Psoas muscle (tissue), 8 donors: ENCODE measurements around the gene C12orf75. TPM values are rescaled to one million over a fixed set of nuclear protein-coding genes. Genes with fewer than 3 reads are reported as not detected.

Source experiments
- ATAC-seq, 4 donors: fragments of 200-7000 bp; cut with Tn5 transposase; one replicate each; pipeline ENCODE4 v1.9.1; 2020; ENCODE audit warnings: moderate library complexity in 3 of 4, mild to moderate bottlenecking in 2 of 4
- DNase-seq, 2 donors: peaks; one replicate each; pipeline ENCODE4 v3.0.0-alpha.2; 2020
- H3K27ac ChIP-seq: fragments of 200-600 bp; one replicate; pipeline ENCODE4 v1.8.0; 2022
- H3K27me3 ChIP-seq, 3 donors: fragments of 200-600 bp in 1 of 3; one replicate each; pipeline versions ENCODE4 v1.6.1 to v1.8.0; 2013 to 2022; ENCODE audit warnings: low read length in 2 of 3, mild to moderate bottlenecking in 2 of 3, moderate library complexity in 1 of 3; ENCODE audit not compliant: insufficient read depth in 3 of 3
- H3K36me3 ChIP-seq, 2 donors: fragments of 200-600 bp in 1 of 2; one replicate each; pipeline versions ENCODE4 v1.6.1 to v1.8.0; 2013 to 2022; ENCODE audit warnings: low read depth in 1 of 2, mild to moderate bottlenecking in 1 of 2, moderate library complexity in 1 of 2; ENCODE audit not compliant: insufficient read depth in 1 of 2
- H3K4me1 ChIP-seq: fragments of 200-600 bp; one replicate; pipeline ENCODE4 v1.8.0; 2022
- H3K4me3 ChIP-seq: fragments of 200-600 bp; one replicate; pipeline ENCODE4 v1.8.0; 2022; ENCODE audit warnings: mild to moderate bottlenecking
- H3K9me3 ChIP-seq: fragments of 200-600 bp; one replicate; pipeline ENCODE4 v1.8.0; 2022
- WGBS, 3 donors: extraction: QIAGEN DNeasy Blood & Tissue Kit; methylation state at CpG; one replicate each; pipeline versions ENCODE4 v1.1.6 to v1.1.7; 2013; 5-methylcytosine and 5-hydroxymethylcytosine counted together
- intact Hi-C, 2 donors: fragments of 100-400 bp; cut with DNase I; formaldehyde crosslinking; loops; one replicate each; pipeline versions ENCODE4 v1.11.0 to v1.14.2; 2022
- long read RNA-seq, 2 donors: library from polyadenylated mRNA; unstranded; transcript quantifications; one replicate each; pipeline ENCODE4 v2.0.0, GENCODE V29; 2021
- polyA plus RNA-seq, 3 donors: library from polyadenylated mRNA; stranded (reverse); fragments of 200-250 nt; gene quantifications; one replicate each; pipeline ENCODE4 v1.2.3, GENCODE V29; 2013
- total RNA-seq, 4 donors: library from RNA; stranded (reverse); fragmentation: NEBNext Ultra II Directional in 2 of 4; extraction: Animal tissue kit (Norgen Biotek cat#: 25700) in 2 of 4; gene quantifications; one replicate each; pipeline versions ENCODE4 v1.2.1 to v1.2.4, GENCODE V29; 2021 to 2023
- TF ChIP-seq, protein P1 (sequence below): fragments of 200-600 bp; IDR thresholded peaks from one replicate; pipeline ENCODE4 v1.8.0; 2022; ENCODE audit warnings: antibody characterized with exemption
- donor health status: healthy with polysubstance abuse.
- donor health status: DM: no; HTN: no; CAD: no; lungs with moderate emphysema.
- donor health status: Bipolar disorder and iron deficiency.
- donor health status: healthy.
- donor health status: DM: yes; HTN: yes; CAD: no.
- donor health status: DM: no; HTN: no; CAD: no.
- donor health status: DM: no; HTN: no; CAD: no.
- donor health status: DM: yes; HTN: yes; CAD: no.

The C12orf75 gene
- total RNA-seq: 100 to 1,000 TPM in 2 of 4 donors, 10 to 100 TPM in 2; 31.1 to 228 (median 146) TPM
- 10 to 100 TPM; 25.6 to 84.9 (median 43.0) TPM for polyA plus RNA-seq
- long read RNA-seq, donor 1, transcript C12orf75-201 (6 exons, 1,366 nt): major isoform, 13 of 15 reads
- long read RNA-seq, donor 1, partial matches to known transcripts: 0 of 15 reads
- long read RNA-seq, donor 1, other reads (novel, unspliced or antisense): 0 of 15 reads
- long read RNA-seq, donor 2, transcript C12orf75-201 (6 exons, 1,366 nt): major isoform, 96 of 109 reads
- long read RNA-seq, donor 2, transcript C12orf75-203 (5 exons, 802 nt): minor isoform, 7 of 109 reads
- long read RNA-seq, donor 2, partial matches to known transcripts: 1 of 109 reads
- long read RNA-seq, donor 2, other reads (novel, unspliced or antisense): 5 of 109 reads

- no peaks in the 10 kb centered on the region for H3K36me3 ChIP-seq
- TF ChIP-seq, protein P1, sequence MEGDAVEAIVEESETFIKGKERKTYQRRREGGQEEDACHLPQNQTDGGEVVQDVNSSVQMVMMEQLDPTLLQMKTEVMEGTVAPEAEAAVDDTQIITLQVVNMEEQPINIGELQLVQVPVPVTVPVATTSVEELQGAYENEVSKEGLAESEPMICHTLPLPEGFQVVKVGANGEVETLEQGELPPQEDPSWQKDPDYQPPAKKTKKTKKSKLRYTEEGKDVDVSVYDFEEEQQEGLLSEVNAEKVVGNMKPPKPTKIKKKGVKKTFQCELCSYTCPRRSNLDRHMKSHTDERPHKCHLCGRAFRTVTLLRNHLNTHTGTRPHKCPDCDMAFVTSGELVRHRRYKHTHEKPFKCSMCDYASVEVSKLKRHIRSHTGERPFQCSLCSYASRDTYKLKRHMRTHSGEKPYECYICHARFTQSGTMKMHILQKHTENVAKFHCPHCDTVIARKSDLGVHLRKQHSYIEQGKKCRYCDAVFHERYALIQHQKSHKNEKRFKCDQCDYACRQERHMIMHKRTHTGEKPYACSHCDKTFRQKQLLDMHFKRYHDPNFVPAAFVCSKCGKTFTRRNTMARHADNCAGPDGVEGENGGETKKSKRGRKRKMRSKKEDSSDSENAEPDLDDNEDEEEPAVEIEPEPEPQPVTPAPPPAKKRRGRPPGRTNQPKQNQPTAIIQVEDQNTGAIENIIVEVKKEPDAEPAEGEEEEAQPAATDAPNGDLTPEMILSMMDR: no peak
- DNase-seq: peak; percentile 73 to 76
- ATAC-seq: peak; percentile 79 to 88 (median 86)
- H3K4me1 ChIP-seq: peaks cover 12% of the 10 kb centered on the region
- H3K9me3 ChIP-seq: no peaks in the 10 kb centered on the region
- intact Hi-C loops: loop anchor here in 1 of 2 donors (5.0 kb wide), 1 partner anchor 52 kb away; no protein-coding TSS in a partner anchor
- peak within 1 kb of the TSS; percentile 36 for H3K27ac ChIP-seq
- no peaks in the 10 kb centered on the region for H3K27me3 ChIP-seq
- peak within 1 kb of the TSS; percentile 82 for H3K4me3 ChIP-seq
- 0 to 1% (median 0%) methylated on average over 21 to 66 of the region's 66 CpGs for WGBS, 3 donors
Measured at GRCh38 chr12:105330283-105330930, at the start of gene C12orf75. Gene C12orf75, plus strand, starts transcription at chr12:105330691. Its CDS starts 201 bp downstream, at chr12:105330892.

GRCh38 chr12:105280966-105281693 is 49.4 kb upstream of the C12orf75 start:
- H3K36me3 ChIP-seq: no peaks in the 10 kb centered on the region
- ATAC-seq (no peak), DNase-seq (no peak)
- 75 to 80% (median 78%) methylated on average over 6 of the region's 6 CpGs for WGBS, 3 donors
- TF ChIP-seq, protein P1: no peak
- H3K9me3 ChIP-seq: no peaks in the 10 kb centered on the region
- H3K4me1 ChIP-seq: no peaks in the 10 kb centered on the region
- H3K27ac ChIP-seq: no peak overlapping the region
- H3K27me3 ChIP-seq: peaks cover 0 to 3% (median 0%) of the 10 kb centered on the region in 3 donors
- H3K4me3 ChIP-seq: no peak overlapping the region
- intact Hi-C loops: loop anchor here in 1 of 2 donors (5.0 kb wide), 1 partner anchor 101 kb away; no protein-coding TSS in a partner anchor

DNA sequence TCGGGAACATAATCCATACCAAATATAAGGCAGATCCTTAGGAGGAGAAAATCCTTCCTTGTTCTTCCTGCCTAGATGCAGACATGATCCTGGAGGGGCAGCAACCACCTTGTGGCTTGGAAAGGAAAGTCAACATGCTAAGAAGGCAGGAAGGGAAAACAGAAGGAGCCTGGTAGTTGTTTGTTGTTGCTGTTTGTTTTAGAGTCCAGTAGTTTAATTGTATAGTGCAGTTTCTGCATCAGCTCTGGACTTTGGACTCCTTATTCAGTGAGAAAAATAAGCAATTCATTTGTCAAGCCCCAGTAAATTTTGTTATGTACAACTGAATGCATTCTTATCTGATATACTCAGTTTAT is 48.8 kb upstream of the C12orf75 start:
- TF ChIP-seq, protein P1: no peak
- Histone ChIP-seq H3K36me3 (no peaks in the 10 kb centered on the region), H3K27me3 (peaks cover 0 to 3% (median 0%) of the 10 kb centered on the region in 3 donors), H3K9me3 (no peaks in the 10 kb centered on the region), H3K4me1 (no peaks in the 10 kb centered on the region), H3K4me3 (no peak overlapping the region), H3K27ac (no peak overlapping the region)
- 92 to 95% (median 95%) methylated on average over 1 of the region's 1 CpG for WGBS, 3 donors
- DNase-seq: no peak
- intact Hi-C loops: loop anchor here in 1 of 2 donors (5.0 kb wide), 1 partner anchor 101 kb away; no protein-coding TSS in a partner anchor
- ATAC-seq: no peak

- H3K9me3 ChIP-seq: no peaks in the 10 kb centered on the region
- H3K36me3 ChIP-seq: no peaks in the 10 kb centered on the region
- TF ChIP-seq, protein P1: no peak
- H3K4me1 ChIP-seq: no peaks in the 10 kb centered on the region
- peaks cover 0 to 3% (median 0%) of the 10 kb centered on the region in 3 donors for H3K27me3 ChIP-seq
- H3K4me3 ChIP-seq: no peak overlapping the region
- no peak overlapping the region for H3K27ac ChIP-seq
- no peak for ATAC-seq
- 89 to 93% (median 93%) methylated on average over 1 of the region's 1 CpG for WGBS, 3 donors
- intact Hi-C loops: no loop called here
- no peak for DNase-seq
Measured at GRCh38 chr12:105285378-105285777, 45.1 kb upstream of the C12orf75 start.
